PC-3 (cell line): ENCODE results near the gene TMEM37.

Source experiments
- CTCF ChIP-seq: fragments of 300-600 bp; sonication (generic); conservative IDR thresholded peaks from 2 replicates; pipeline ENCODE4 v1.5.1; 2017; ENCODE audit warnings: antibody characterized with exemption, low read depth, mild to moderate bottlenecking, low read length
- EZH2phosphoT487 ChIP-seq: fragments of 300-600 bp; sonication (generic); IDR thresholded peaks from 2 replicates; pipeline ENCODE4 v1.6.1; 2018; ENCODE audit warnings: mild to moderate bottlenecking, antibody characterized with exemption, low read length, borderline replicate concordance

DNA sequence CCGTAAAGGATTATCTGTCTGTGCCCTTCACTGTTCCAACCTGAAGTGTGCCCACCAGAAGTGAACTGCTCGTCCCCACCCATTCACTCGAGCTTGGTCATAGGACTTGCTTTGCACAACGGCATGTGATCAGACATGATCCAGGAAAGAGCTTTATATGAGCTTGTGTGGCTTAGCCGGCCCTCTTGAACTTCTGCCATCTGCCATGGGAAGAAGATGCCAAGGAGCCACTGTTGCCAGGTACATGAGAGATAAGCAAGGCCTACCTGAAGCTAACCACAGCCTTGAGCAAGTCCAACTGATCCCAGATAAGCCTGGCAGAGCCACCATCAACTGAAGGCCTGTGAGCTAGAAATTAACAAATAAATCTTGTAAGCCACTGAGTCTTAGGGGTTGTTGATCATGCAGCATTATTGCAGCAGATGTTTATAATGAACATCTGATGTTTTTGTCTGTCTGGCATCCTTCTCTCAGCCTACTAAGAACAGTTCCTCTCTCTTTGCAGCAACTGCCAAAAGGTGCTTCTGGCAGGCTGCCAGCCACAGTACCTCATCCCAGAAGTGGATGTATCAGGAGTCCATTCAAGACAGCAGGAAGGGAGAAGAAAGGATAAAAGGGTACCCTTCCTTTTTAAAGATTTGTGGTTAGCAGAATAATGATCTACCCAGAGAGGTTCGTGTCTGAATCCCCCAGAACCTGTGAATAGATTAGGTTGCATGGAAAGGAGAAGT, 48.1 kb upstream of the TMEM37 start:
- TF ChIP-seq CTCF (no peak), EZH2phosphoT487 (no peak)
